Pancreas (tissue), 10 donors: ENCODE measurements around the gene IFNG-AS1. TPM values are rescaled to one million over a fixed set of nuclear protein-coding genes. Genes with fewer than 3 reads are reported as not detected.

Source experiments
- ATAC-seq, 4 donors: fragments of 200-7000 bp; cut with Tn5 transposase; one replicate each; pipeline versions ENCODE4 v1.8.0 to v1.9.1; 2020; ENCODE audit warnings: mild to moderate bottlenecking in 4 of 4, moderate library complexity in 4 of 4
- DNase-seq, 6 donors: peaks; one replicate each; pipeline ENCODE4 v3.0.0-alpha.2; 2020
- FAIRE-seq: peaks from 2 replicates; lab custom pipeline; 2012; peaks lifted over from hg19 to GRCh38; lab: Jason Lieb, UNC
- H3K27ac ChIP-seq, 4 donors: fragments of 200-600 bp; sonication (generic); 1 replicate in 3 of 4; 2 replicates in 1 of 4; pipeline versions ENCODE4 v1.5.0 to v1.8.0; 2020
- H3K27me3 ChIP-seq, 4 donors: fragments of 200-600 bp; one replicate each; pipeline ENCODE4 v1.8.0; 2021
- H3K36me3 ChIP-seq, 3 donors: fragments of 200-600 bp; sonication (generic) in 1 of 3; one replicate each; pipeline versions ENCODE4 v1.5.0 to v1.8.0; 2020 to 2021
- H3K4me1 ChIP-seq, 3 donors: fragments of 200-600 bp; one replicate each; pipeline ENCODE4 v1.8.0; 2021
- H3K4me3 ChIP-seq, 4 donors: fragments of 200-600 bp; sonication (generic) in 2 of 4; one replicate each; pipeline versions ENCODE4 v1.5.0 to v1.8.0; 2020 to 2021
- H3K9me3 ChIP-seq, 4 donors: fragments of 200-600 bp; one replicate each; pipeline ENCODE4 v1.8.0; 2021
- WGBS, 2 donors: extraction: QIAGEN DNeasy Blood & Tissue Kit; methylation state at CpG; one replicate each; pipeline ENCODE4 v1.1.7; 2013; 5-methylcytosine and 5-hydroxymethylcytosine counted together
- intact Hi-C, 3 donors: fragments of 100-400 bp; cut with DNase I; formaldehyde crosslinking; loops; one replicate each; pipeline versions ENCODE4 v1.11.1 to v1.14.2; 2022
- polyA plus RNA-seq, 2 donors: library from polyadenylated mRNA; stranded (reverse); fragments of 200-250 nt; gene quantifications; one replicate each; pipeline ENCODE4 v1.2.3, GENCODE V29; 2013
- total RNA-seq, 6 donors: library from RNA; stranded (reverse); fragmentation: NEBNext Ultra II Directional in 4 of 6; extraction: Animal tissue kit (Norgen Biotek cat#: 25700) in 4 of 6; gene quantifications; one replicate each; pipeline versions ENCODE4 v1.2.1 to v1.2.4, GENCODE V29; 2021 to 2023
- TF ChIP-seq, protein P1 (sequence below), 4 donors: fragments of 200-600 bp; sonication (generic) in 3 of 4; IDR thresholded peaks; one replicate each; pipeline versions ENCODE4 v1.5.0 to v1.8.0; 2021; ENCODE audit warnings: antibody characterized with exemption in 4 of 4
- donor health status: healthy with polysubstance abuse.
- donor health status: DM: no; HTN: no; CAD: no; lungs with moderate emphysema.
- donor health status: DM: no; HTN: no; CAD: no.
- donor health status: control.
- donor health status: control.
- donor health status: Bipolar disorder and iron deficiency.
- donor health status: DM: yes; HTN: yes; CAD: no.
- donor health status: DM: no; HTN: no; CAD: no.
- donor health status: DM: no; HTN: no; CAD: no.
- donor health status: DM: yes; HTN: yes; CAD: no.

IFNG-AS1 gene
- total and polyA plus RNA-seq, 8 donors, result 0.22 to 0.29 TPM; not detected in 6

- Histone ChIP-seq H3K4me3 (no peak overlapping the region), H3K36me3 (no peaks in the 10 kb centered on the region), H3K4me1 (no peaks in the 10 kb centered on the region), H3K9me3 (no peaks in the 10 kb centered on the region), H3K27ac (no peak overlapping the region), H3K27me3 (no peaks in the 10 kb centered on the region)
- ATAC-seq (no peak), DNase-seq (no peak), FAIRE-seq (no peak)
- TF ChIP-seq, protein P1, sequence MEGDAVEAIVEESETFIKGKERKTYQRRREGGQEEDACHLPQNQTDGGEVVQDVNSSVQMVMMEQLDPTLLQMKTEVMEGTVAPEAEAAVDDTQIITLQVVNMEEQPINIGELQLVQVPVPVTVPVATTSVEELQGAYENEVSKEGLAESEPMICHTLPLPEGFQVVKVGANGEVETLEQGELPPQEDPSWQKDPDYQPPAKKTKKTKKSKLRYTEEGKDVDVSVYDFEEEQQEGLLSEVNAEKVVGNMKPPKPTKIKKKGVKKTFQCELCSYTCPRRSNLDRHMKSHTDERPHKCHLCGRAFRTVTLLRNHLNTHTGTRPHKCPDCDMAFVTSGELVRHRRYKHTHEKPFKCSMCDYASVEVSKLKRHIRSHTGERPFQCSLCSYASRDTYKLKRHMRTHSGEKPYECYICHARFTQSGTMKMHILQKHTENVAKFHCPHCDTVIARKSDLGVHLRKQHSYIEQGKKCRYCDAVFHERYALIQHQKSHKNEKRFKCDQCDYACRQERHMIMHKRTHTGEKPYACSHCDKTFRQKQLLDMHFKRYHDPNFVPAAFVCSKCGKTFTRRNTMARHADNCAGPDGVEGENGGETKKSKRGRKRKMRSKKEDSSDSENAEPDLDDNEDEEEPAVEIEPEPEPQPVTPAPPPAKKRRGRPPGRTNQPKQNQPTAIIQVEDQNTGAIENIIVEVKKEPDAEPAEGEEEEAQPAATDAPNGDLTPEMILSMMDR (IDR thresholded peaks at IDR 0.05), result no peak
- intact Hi-C loops, result no loop called here
- WGBS, 2 donors, result 81 to 85% methylated on average over 1 of the region's 1 CpG
Observed at GRCh38 chr12:67964456-67964855, 24.8 kb upstream of the IFNG-AS1 start.

- H3K27ac ChIP-seq, result no peak overlapping the region
- FAIRE-seq (no peak), ATAC-seq (no peak), DNase-seq (no peak)
- 58 to 61% methylated on average over 2 of the region's 2 CpGs for WGBS, 2 donors
- no peaks in the 10 kb centered on the region for H3K9me3 ChIP-seq
- H3K4me1 ChIP-seq, result no peaks in the 10 kb centered on the region
- no peak overlapping the region for H3K4me3 ChIP-seq
- H3K36me3 ChIP-seq, result no peaks in the 10 kb centered on the region
- intact Hi-C loops, result no loop called here
- TF ChIP-seq, protein P1 (IDR thresholded peaks at IDR 0.05), result no peak
- no peaks in the 10 kb centered on the region for H3K27me3 ChIP-seq
Observed at GRCh38 chr12:67966560-67966959, 22.7 kb upstream of the IFNG-AS1 start.

DNA sequence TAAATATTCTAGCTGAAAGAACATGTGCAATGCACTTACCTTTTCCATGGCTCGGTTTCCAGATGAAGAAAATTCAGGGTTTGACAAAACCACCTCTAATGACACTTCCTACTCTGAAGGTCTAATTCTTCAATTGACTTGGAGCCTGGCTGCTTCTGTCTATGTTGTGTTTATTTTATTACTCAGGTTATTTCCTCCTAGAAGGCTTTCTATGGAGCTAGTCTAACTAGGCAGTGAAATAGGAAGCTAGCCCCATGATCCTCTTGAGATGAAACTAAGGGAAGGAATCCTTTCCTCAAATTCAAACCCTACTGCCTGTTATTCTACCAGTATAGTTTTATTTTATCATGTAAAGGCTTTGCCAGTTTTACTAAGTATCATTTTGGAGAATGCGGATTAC lies 20.9 kb upstream of the IFNG-AS1 start:
- intact Hi-C loops, result no loop called here
- ATAC-seq (no peak), FAIRE-seq (no peak), DNase-seq (no peak)
- Histone ChIP-seq H3K9me3 (no peaks in the 10 kb centered on the region), H3K4me3 (no peak overlapping the region), H3K27me3 (no peaks in the 10 kb centered on the region), H3K4me1 (no peaks in the 10 kb centered on the region), H3K36me3 (no peaks in the 10 kb centered on the region), H3K27ac (no peak overlapping the region)
- 77 to 94% methylated on average over 2 of the region's 2 CpGs for whole genome bisulfite sequencing, 2 donors
- TF ChIP-seq, protein P1 (IDR thresholded peaks at IDR 0.05), result no peak

GRCh38 chr12:67968725-67969124 lies 20.5 kb upstream of the IFNG-AS1 start:
- no peak overlapping the region for H3K4me3 ChIP-seq
- FAIRE-seq, result no peak

GRCh38 chr12:67969134-67969802 lies 20.0 kb upstream of the IFNG-AS1 start:
- Histone ChIP-seq H3K9me3 (no peaks in the 10 kb centered on the region), H3K27me3 (no peaks in the 10 kb centered on the region), H3K36me3 (no peaks in the 10 kb centered on the region), H3K4me3 (no peak overlapping the region), H3K27ac (no peak overlapping the region), H3K4me1 (no peaks in the 10 kb centered on the region)
- ATAC-seq (no peak), FAIRE-seq (no peak), DNase-seq (no peak)
- intact Hi-C loops, result no loop called here
- TF ChIP-seq, protein P1 (IDR thresholded peaks at IDR 0.05), result no peak
- 74 to 85% methylated on average over 4 of the region's 4 CpGs for WGBS, 2 donors

More at GRCh38 chr12:67968725-67969124, 20.5 kb upstream of the IFNG-AS1 start:
- intact Hi-C loops, result no loop called here
- DNase-seq (no peak), ATAC-seq (no peak)
- Histone ChIP-seq H3K27ac (no peak overlapping the region), H3K27me3 (no peaks in the 10 kb centered on the region), H3K9me3 (no peaks in the 10 kb centered on the region), H3K36me3 (no peaks in the 10 kb centered on the region), H3K4me1 (no peaks in the 10 kb centered on the region)
- TF ChIP-seq, protein P1 (IDR thresholded peaks at IDR 0.05), result no peak
- WGBS, 2 donors, result 62 to 72% methylated on average over 4 of the region's 4 CpGs
